Activated CD8-positive, alpha-beta memory T cell treated with anti-CD3 and anti-CD28 coated beads for 1 hour (primary cell): ENCODE results near the gene OBP2B.
"Not testable (repeated sequence)": the region's sequence is repeated elsewhere in the genome, so short reads cannot be mapped to it uniquely, and the experiment has no call there.

ENCODE experiments used
- DNase-seq, 2 donors: peaks; one replicate each; pipeline ENCODE4 v3.0.0-alpha.2; 2020; ENCODE audit warnings: low read depth in 1 of 2; ENCODE audit errors: extremely low read depth in 1 of 2

Gene OBP2B

DNA sequence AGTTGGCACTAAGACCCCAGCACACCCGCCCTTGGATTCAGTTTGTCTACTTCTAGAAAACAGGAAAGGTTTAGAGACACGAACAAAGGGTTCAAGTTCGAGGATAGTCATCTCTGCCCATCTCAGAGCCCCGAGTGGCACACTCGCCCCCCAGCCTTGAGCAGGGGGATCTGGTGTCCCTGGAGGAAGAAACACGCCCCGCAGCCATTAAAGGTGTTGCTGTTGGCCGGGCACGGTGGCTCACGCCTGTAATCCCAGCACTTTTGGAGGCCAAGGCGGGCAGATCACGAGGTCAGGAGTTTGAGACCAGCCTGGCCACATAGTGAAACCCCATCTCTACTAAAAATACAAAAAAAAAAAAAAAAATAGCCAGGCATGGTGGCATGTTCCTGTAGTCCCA lies 39.4 kb downstream of the OBP2B start:
- DNase-seq = not testable (repeated sequence)

- DNase-seq = no peak
Observed at GRCh38 chr9:133169102-133169501, 39.9 kb downstream of the OBP2B start.

DNA sequence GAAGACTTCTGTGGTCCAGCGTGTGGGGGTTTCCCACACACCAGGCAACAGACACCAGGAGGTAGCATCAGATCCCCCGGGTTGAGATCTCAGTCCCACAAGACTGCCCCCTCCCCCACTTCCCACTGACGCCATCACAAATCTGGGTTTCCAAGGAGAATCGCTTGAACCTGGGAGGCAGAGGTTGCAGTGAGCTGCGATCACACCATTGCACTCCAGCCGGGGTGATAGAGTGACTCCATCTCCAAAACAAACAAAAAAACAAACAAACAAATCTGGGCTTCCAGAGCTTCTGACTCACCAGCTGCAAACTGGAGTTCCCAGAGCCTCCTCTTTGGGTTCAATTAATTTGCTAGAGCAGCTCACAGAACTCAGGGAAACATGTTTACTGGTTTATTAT lies 40.6 kb downstream of the OBP2B start:
- no peak for DNase-seq

DNA sequence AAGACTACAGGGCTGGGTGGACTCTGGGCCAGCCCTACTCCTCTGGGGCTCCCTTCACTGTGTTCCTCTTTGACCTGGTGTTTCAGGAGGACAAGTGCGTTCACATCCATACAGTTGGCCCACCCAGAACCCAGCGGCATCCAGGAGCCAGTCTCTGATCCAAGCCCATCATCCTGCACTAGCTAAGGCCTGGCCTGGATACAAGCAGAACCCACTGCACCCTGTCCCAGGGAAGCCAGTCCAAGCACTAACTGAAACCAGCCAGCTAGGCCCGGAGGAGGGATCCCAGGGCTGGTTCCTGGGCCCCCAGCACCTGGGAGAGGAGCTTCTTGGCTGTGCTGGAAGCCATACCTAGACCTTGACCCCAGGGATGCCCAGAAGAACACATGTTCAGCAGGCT lies 41.3 kb downstream of the OBP2B start:
- DNase-seq = no peak

- no peak for DNase-seq
Observed at GRCh38 chr9:133167096-133167730, 41.8 kb downstream of the OBP2B start.

DNA sequence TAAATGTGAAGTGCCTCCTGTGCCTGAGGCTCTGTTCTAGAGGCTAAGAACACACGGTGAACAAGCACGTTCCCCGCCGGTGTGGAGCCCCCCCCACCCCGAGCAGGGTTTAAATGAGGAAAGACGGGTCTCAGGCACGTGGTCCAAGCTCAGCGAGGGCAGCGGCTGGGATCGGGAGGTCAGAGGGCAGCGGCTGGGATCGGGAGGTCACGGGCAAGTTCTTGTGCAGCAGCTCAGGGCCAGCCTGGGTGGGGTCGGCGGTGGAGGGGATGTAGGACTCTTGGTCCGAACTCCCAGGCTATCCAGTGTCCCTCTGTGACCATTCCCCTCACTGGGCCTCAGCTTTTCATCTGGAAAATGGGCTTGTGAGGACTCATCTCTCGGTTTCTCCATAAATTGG lies 42.7 kb downstream of the OBP2B start:
- no peak for DNase-seq

DNA sequence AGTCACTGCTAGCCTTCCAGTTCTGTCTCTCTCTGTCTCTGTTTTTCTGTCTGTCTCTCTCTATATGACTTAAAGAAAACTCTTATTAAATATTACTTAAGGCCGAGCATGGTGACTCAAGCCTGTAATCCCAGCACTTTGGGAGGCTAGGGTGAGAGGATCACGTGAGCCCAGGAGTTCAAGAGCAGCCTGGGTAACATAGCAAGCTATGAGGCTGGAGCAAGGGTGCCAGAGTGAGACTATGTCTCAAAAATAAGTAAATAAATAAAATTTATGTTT lies 43.7 kb downstream of the OBP2B start:
- DNase-seq = no peak

DNA sequence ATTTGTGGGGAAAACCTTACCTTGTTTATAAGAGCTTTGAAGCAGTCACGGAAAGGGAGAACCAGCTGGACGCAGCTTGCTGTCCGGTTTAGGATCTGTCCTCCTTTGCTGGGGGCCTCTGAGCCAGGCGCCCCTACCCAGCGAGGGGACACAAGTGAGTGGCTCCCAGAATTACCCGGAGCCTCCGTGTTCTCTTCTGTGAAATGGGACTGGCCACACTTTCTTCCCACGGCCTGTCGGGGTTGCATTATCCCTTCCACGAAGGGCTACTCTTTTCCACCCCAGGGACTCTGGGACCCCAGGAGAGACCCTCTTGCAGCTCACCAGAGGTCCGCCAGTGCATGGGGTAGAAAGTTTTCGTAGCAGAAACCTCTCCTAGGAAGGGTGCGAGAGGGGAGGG lies 44.9 kb downstream of the OBP2B start:
- no peak for DNase-seq

- no peak for DNase-seq
Observed at GRCh38 chr9:133163504-133164172, 45.4 kb downstream of the OBP2B start, which contains the start of gene GBGT1. Gene GBGT1, minus strand, starts transcription at chr9:133163914. Its CDS starts 1,502 bp downstream, at chr9:133162412.

DNA sequence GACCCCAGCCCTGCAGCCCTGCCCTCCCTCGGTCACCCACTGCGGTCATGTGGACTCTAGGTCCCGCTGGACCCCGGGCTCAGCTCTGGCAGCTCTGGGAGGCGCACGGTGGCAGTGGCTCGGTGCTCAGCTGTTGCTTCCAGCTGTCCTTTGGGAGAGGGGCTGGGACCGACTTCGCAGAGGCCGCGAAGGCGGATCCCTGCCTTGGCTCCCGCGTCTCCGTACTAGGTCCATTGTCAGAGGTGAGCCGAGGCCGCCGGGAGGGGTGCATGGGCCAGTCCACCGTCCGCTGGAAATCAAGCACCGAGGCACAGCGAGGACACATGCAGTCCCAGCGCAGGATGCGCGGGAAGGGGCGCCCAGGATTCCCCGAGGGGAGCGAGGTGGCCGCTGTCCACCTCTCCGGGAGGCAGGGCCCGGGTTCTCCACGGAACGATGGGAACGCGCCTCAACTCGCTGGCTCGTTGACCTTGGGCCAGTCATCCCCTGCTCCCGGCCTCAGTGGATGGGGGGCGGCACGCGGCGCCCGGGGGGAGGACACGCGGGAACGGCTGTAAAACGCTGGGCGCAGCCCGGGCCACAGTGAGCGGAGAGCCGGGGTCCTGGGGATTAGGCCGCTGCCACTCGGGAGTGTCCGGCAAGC lies 46.1 kb downstream of the OBP2B start:
- DNase-seq = no peak

GRCh38 chr9:133161547-133161950 lies 47.5 kb downstream of the OBP2B start:
- no peak for DNase-seq

- no peak for DNase-seq
Observed at GRCh38 chr9:133160742-133161546, 48.1 kb downstream of the OBP2B start.

GRCh38 chr9:133158695-133159094 lies 50.4 kb downstream of the OBP2B start:
- DNase-seq = no peak
